ENCODE measurements around the gene SIX3. TPM values are rescaled to one million over a fixed set of nuclear protein-coding genes. Genes with fewer than 3 reads are reported as not detected.

Gene SIX3
- total RNA-seq (2021) (1.4 TPM in 2 replicates), Bru-seq, nascent RNA (percentile 34 among the genes with signal in this experiment), BruChase-seq, experiment 1, labeled RNA remaining after a 2-hour chase (percentile 36 among the genes with signal in this experiment), BruChase-seq, experiment 2, labeled RNA remaining after a 6-hour chase (percentile 39 among the genes with signal in this experiment)
- long read RNA-seq, partial matches to known transcripts, result 0 of 2 reads
- long read RNA-seq, other reads (novel, unspliced or antisense), result 1 of 2 reads

DNA sequence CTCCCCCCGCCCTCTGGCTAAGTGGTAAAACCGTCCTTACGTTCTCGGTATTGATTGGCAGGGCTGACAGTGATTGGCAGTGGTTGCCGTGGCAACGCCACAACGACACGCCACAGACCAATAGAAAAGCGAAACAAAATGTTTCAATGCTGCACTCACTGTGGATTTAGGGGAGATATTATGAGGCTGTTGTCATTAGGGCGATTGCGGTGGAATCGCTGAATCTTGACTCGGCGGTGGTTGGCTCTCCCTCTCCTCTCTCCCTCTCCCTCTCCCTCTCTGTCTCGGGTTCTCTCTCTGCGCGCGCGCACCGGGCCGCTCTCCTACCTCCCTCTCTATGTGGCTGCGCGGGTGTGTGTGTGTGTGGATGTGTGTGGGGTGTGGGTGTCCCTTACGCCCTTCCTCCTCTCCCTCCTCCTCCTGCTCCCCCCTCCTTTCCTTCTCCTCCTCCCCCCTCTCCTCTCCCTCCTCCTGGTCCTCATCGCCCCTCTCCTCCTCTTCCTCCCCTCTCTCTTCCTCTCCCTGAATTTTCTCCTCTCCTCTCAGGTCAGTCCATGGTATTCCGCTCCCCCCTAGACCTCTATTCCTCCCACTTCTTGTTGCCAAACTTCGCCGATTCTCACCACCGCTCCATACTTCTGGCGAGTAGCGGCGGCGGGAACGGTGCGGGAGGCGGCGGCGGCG, at the start of gene SIX3:
Gene SIX3, plus strand, starts transcription at position 152 of the 684 bp plus-strand sequence. Its CDS starts 403 bp downstream, at position 555.
- BruUV-seq (replicated peaks), result no TSS peak
- CTCF ChIA-PET, result no interaction called here
- peak within 1 kb of the TSS; percentile 79 for H2AFZ ChIP-seq
- H3K9me2 ChIP-seq (ENCODE audit: insufficient read depth), result no peaks in the 10 kb centered on the region
- peak within 1 kb of the TSS; percentile 69 for H3K4me2 ChIP-seq
- H4K20me1 ChIP-seq (ENCODE audit: insufficient read depth), result no peaks in the 10 kb centered on the region
- peaks cover 17% of the 10 kb centered on the region; the same call in 1 of the 2 replicates for H3F3A ChIP-seq (ENCODE audit: insufficient read depth, low read depth)
- peaks cover 21% of the 10 kb centered on the region for H3K4me1 ChIP-seq (replicated peaks; ENCODE audit: insufficient read depth)
- intact Hi-C loops (cut with micrococcal nuclease; ENCODE audit: unreplicated experiment), result no loop called here
- no peaks in the 10 kb centered on the region for H3K36me3 ChIP-seq (ENCODE audit: low read depth)
- no peak within 1 kb of the TSS for H3K27ac ChIP-seq
- TF ChIP-seq EZH2 (IDR thresholded peaks at IDR 0.05; ENCODE audit: low read depth), result no peak
- TF ChIP-seq, protein P1, sequence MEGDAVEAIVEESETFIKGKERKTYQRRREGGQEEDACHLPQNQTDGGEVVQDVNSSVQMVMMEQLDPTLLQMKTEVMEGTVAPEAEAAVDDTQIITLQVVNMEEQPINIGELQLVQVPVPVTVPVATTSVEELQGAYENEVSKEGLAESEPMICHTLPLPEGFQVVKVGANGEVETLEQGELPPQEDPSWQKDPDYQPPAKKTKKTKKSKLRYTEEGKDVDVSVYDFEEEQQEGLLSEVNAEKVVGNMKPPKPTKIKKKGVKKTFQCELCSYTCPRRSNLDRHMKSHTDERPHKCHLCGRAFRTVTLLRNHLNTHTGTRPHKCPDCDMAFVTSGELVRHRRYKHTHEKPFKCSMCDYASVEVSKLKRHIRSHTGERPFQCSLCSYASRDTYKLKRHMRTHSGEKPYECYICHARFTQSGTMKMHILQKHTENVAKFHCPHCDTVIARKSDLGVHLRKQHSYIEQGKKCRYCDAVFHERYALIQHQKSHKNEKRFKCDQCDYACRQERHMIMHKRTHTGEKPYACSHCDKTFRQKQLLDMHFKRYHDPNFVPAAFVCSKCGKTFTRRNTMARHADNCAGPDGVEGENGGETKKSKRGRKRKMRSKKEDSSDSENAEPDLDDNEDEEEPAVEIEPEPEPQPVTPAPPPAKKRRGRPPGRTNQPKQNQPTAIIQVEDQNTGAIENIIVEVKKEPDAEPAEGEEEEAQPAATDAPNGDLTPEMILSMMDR (conservative IDR thresholded peaks at IDR 0.05), result no peak
- peak within 1 kb of the TSS; percentile 58 for H3K4me3 ChIP-seq
- H3K79me2 ChIP-seq (ENCODE audit: low read depth), result peaks cover 29% of the 10 kb centered on the region
- POLR2A ChIA-PET (ENCODE audit: unreplicated experiment), result no interaction called here
- H3K27me3 ChIP-seq (ENCODE audit: insufficient read depth, low read depth), result no peaks in the 10 kb centered on the region
- peak; percentile 59 to 65 for DNase-seq
- H3K9me3 ChIP-seq (ENCODE audit: insufficient read depth, low read depth), result no peaks in the 10 kb centered on the region

- H3K4me2 ChIP-seq, result no peak overlapping the region
- no peaks in the 10 kb centered on the region for H3K79me2 ChIP-seq (ENCODE audit: low read depth)
- H3F3A ChIP-seq (ENCODE audit: insufficient read depth, low read depth), result no peaks in the 10 kb centered on the region
- H3K4me1 ChIP-seq (replicated peaks; ENCODE audit: insufficient read depth), result no peaks in the 10 kb centered on the region
- no peaks in the 10 kb centered on the region for H4K20me1 ChIP-seq (ENCODE audit: insufficient read depth)
- TF ChIP-seq, protein P1 (conservative IDR thresholded peaks at IDR 0.05), result no peak
- no peak for TF ChIP-seq EZH2 (IDR thresholded peaks at IDR 0.05; ENCODE audit: low read depth)
- H3K27ac ChIP-seq, result no peak overlapping the region
- no peaks in the 10 kb centered on the region for H3K9me2 ChIP-seq (ENCODE audit: insufficient read depth)
- CTCF ChIA-PET, result no interaction called here
- BruUV-seq (replicated peaks), result no TSS peak
- peaks cover 13% of the 10 kb centered on the region; the same call in 1 of the 2 replicates for H3K9me3 ChIP-seq (ENCODE audit: insufficient read depth, low read depth)
- no peak for DNase-seq
- H3K27me3 ChIP-seq (ENCODE audit: insufficient read depth, low read depth), result no peaks in the 10 kb centered on the region
- POLR2A ChIA-PET (ENCODE audit: unreplicated experiment), result no interaction called here
- intact Hi-C loops (cut with micrococcal nuclease; ENCODE audit: unreplicated experiment), result no loop called here
- no peak overlapping the region for H3K4me3 ChIP-seq
- no peak overlapping the region for H2AFZ ChIP-seq
- no peaks in the 10 kb centered on the region for H3K36me3 ChIP-seq (ENCODE audit: low read depth)
Observed at GRCh38 chr2:44894058-44894457, 47.4 kb upstream of the SIX3 start.

GRCh38 chr2:44895061-44895460, 46.4 kb upstream of the SIX3 start:
- no peaks in the 10 kb centered on the region for H3K36me3 ChIP-seq (ENCODE audit: low read depth)
- H3K27me3 ChIP-seq (ENCODE audit: insufficient read depth, low read depth), result no peaks in the 10 kb centered on the region
- H3F3A ChIP-seq (ENCODE audit: insufficient read depth, low read depth), result no peaks in the 10 kb centered on the region
- intact Hi-C loops (cut with micrococcal nuclease; ENCODE audit: unreplicated experiment), result no loop called here
- no peak overlapping the region for H3K4me3 ChIP-seq
- no TSS peak for BruUV-seq (replicated peaks)
- H4K20me1 ChIP-seq (ENCODE audit: insufficient read depth), result no peaks in the 10 kb centered on the region
- DNase-seq, result peak in 1 of 2 experiments; percentile 63
- no peak for TF ChIP-seq EZH2 (IDR thresholded peaks at IDR 0.05; ENCODE audit: low read depth)
- ChIA-PET CTCF (interaction anchor here (0.6 kb wide), 1 partner anchor 22 kb away, joined by 6 read pairs; no protein-coding TSS in a partner anchor), POLR2A (ENCODE audit: unreplicated experiment) (interaction anchor here (0.7 kb wide), 1 partner anchor 148 kb away, joined by 6 read pairs; no protein-coding TSS in a partner anchor)
- H3K79me2 ChIP-seq (ENCODE audit: low read depth), result no peaks in the 10 kb centered on the region
- H2AFZ ChIP-seq, result no peak overlapping the region
- H3K4me2 ChIP-seq, result no peak overlapping the region
- no peaks in the 10 kb centered on the region for H3K9me2 ChIP-seq (ENCODE audit: insufficient read depth)
- peaks cover 13% of the 10 kb centered on the region; the same call in 1 of the 2 replicates for H3K9me3 ChIP-seq (ENCODE audit: insufficient read depth, low read depth)
- no peaks in the 10 kb centered on the region for H3K4me1 ChIP-seq (replicated peaks; ENCODE audit: insufficient read depth)
- H3K27ac ChIP-seq, result no peak overlapping the region

Data from PC-9 (cell line).